Activated T-cell treated with anti-CD3 and anti-CD28 coated beads, Interleukin-2, amount 50 U/mL, for 24 hours (primary cell): ENCODE data around the gene JPH4.
"Not testable (repeated sequence)": the region's sequence is repeated elsewhere in the genome, so short reads cannot be mapped to it uniquely, and the experiment has no call there.

Experiments used
- DNase-seq: peaks from one replicate; pipeline ENCODE4 v3.0.0-alpha.2; 2020
- H3K27ac Mint-ChIP-seq: 2 replicates; pipeline ENCODE4 v1.8.0; 2020; ENCODE audit warnings: mild to moderate bottlenecking, mixed read lengths
- H3K27me3 Mint-ChIP-seq: 2 replicates; pipeline ENCODE4 v1.8.0; 2020; ENCODE audit warnings: mixed read lengths
- H3K36me3 Mint-ChIP-seq: 2 replicates; pipeline ENCODE4 v1.8.0; 2020; ENCODE audit warnings: low read depth, mixed read lengths
- H3K4me1 Mint-ChIP-seq: 2 replicates; pipeline ENCODE4 v1.8.0; 2020; ENCODE audit warnings: low read depth, mixed read lengths
- H3K4me3 Mint-ChIP-seq: 2 replicates; pipeline ENCODE4 v1.8.0; 2020; ENCODE audit warnings: mild to moderate bottlenecking, moderate library complexity, mixed read lengths
- H3K9me3 Mint-ChIP-seq: 2 replicates; pipeline ENCODE4 v1.8.0; 2020; ENCODE audit warnings: mixed read lengths

The JPH4 gene

DNA sequence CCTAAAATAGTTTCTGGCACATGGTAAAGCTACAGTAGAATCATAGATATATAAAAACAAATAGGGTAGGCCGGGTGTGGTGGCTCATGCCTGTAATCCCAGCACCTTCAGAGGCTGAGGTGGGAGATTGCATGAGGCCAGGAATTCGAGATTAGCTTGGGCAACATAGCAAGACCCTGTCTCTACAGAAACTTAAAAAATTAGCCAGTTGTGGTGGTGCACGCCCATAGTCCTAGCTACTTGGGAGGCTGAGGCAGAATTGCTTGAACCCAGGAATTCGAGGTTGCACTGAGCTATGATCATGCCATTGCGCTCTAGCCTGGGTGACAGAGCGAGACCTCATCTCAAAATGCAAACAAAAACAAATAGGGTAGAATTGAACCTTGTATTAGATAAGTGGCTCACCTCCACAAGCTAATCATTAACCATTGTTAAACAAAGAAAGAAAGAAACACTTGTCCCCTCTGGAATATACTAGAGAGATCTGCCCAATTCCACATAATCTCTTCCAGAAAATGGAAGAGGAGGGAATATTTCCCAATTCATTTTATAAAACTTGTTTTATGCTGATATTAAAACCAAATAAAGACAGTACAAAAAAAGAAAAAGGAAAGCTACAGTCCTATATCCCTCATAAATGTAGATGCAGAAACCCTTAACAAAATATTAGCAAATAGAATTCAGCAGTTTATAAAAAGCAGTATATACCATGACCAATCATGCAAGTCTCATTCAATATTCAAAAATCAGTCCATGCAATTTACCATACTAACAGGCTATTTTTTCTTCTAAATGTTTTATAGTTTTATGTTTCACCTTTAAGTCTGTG is 34.9 kb upstream of the JPH4 start:
- peaks cover 30% of the 10 kb centered on the region for H3K4me1 Mint-ChIP-seq
- DNase-seq, result no peak
- peaks cover 3% of the 10 kb centered on the region for H3K36me3 Mint-ChIP-seq
- H3K9me3 Mint-ChIP-seq, result peaks cover 7% of the 10 kb centered on the region
- no peak overlapping the region for H3K27ac Mint-ChIP-seq
- no peak overlapping the region for H3K4me3 Mint-ChIP-seq
- no peaks in the 10 kb centered on the region for H3K27me3 Mint-ChIP-seq

DNA sequence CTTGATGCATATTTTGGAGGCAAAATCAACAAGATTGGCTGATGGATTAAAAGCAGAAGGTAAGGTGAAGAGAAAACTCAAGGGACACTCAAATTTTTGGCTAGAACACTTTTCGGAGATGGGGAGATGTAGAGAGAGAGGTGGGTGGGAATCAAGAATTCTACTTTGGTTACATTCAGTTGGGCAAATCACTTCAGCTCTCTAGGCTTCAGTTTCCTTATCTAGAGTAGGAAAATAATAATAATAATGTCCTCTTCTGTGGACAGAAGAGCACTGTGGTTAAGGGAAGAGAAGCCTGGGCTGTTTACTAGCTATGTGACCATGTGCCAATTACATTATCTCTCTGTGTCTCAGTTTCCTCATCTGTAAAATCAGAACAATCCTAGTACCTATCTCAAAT is 34.2 kb upstream of the JPH4 start:
- peaks cover 7% of the 10 kb centered on the region for H3K9me3 Mint-ChIP-seq
- peaks cover 31% of the 10 kb centered on the region for H3K4me1 Mint-ChIP-seq
- H3K27ac Mint-ChIP-seq, result no peak overlapping the region
- DNase-seq, result no peak
- H3K36me3 Mint-ChIP-seq, result peaks cover 3% of the 10 kb centered on the region
- no peak overlapping the region for H3K4me3 Mint-ChIP-seq
- H3K27me3 Mint-ChIP-seq, result no peaks in the 10 kb centered on the region

GRCh38 chr14:23612354-23612732 is 33.8 kb upstream of the JPH4 start:
- peaks cover 33% of the 10 kb centered on the region for H3K4me1 Mint-ChIP-seq
- H3K27me3 Mint-ChIP-seq, result no peaks in the 10 kb centered on the region
- H3K4me3 Mint-ChIP-seq, result no peak overlapping the region
- peaks cover 7% of the 10 kb centered on the region for H3K9me3 Mint-ChIP-seq
- H3K27ac Mint-ChIP-seq, result no peak overlapping the region
- DNase-seq, result no peak
- H3K36me3 Mint-ChIP-seq, result peaks cover 3% of the 10 kb centered on the region

GRCh38 chr14:23610815-23611289 is 32.3 kb upstream of the JPH4 start:
- peaks cover 7% of the 10 kb centered on the region for H3K9me3 Mint-ChIP-seq
- H3K4me1 Mint-ChIP-seq, result peaks cover 47% of the 10 kb centered on the region
- peaks cover 3% of the 10 kb centered on the region for H3K36me3 Mint-ChIP-seq
- H3K4me3 Mint-ChIP-seq, result no peak overlapping the region
- peak overlapping the region; percentile 90 for H3K27ac Mint-ChIP-seq
- no peak for DNase-seq
- no peaks in the 10 kb centered on the region for H3K27me3 Mint-ChIP-seq

GRCh38 chr14:23610090-23610814 is 31.7 kb upstream of the JPH4 start:
- peaks cover 7% of the 10 kb centered on the region for H3K9me3 Mint-ChIP-seq
- no peak overlapping the region for H3K4me3 Mint-ChIP-seq
- H3K4me1 Mint-ChIP-seq, result peaks cover 53% of the 10 kb centered on the region
- no peaks in the 10 kb centered on the region for H3K27me3 Mint-ChIP-seq
- peaks cover 3% of the 10 kb centered on the region for H3K36me3 Mint-ChIP-seq
- H3K27ac Mint-ChIP-seq, result peak overlapping the region; percentile 90
- no peak for DNase-seq

GRCh38 chr14:23609411-23610089 is 31.0 kb upstream of the JPH4 start:
- H3K4me1 Mint-ChIP-seq, result peaks cover 55% of the 10 kb centered on the region
- H3K4me3 Mint-ChIP-seq, DNase-seq, H3K27me3 Mint-ChIP-seq, H3K9me3 Mint-ChIP-seq, H3K36me3 Mint-ChIP-seq: not testable (repeated sequence)
- H3K27ac Mint-ChIP-seq, result peak overlapping the region; percentile 90

DNA sequence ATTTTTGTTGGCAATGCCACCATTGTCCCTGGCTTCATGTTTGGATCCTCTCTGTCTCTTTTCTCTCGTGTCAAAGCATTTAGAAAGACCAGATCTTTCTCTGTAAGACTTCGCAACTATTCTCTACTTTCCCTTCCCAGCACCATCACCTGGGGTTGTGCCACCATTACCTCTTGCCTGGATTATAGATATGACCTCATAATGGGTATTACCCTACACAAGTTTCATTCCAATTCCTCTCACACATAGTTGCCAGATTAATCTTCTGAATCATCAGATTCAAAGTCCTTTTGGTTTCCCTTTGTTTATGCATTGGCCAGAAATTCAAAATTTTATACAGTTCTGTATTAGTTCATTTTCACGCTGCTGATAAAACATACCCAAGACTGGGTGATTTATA is 30.4 kb upstream of the JPH4 start:
- H3K36me3 Mint-ChIP-seq, result peaks cover 3% of the 10 kb centered on the region

DNA sequence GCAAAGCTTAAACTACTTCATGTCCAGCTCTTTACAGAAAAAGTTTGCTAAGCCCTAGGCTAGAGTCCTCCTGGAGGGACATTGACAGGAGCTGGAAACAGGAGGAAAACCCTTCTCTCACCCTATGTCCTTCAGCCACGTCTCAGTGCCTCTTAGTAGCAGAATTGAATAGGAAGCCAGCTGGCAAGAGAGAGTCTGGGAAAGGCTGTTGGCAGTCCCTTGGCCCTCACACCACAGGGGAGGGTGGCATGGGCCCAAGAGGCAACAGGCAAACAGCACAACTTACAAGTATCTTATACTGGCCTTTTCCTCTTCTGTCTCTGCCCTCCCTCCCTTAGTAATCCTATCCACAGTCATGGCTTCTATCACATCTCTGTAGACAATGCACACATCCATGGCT is 29.9 kb upstream of the JPH4 start:
- DNase-seq, result no peak
- Mint-ChIP-seq H3K4me1 (peaks cover 55% of the 10 kb centered on the region), H3K9me3 (peaks cover 7% of the 10 kb centered on the region), H3K4me3 (no peak overlapping the region), H3K27me3 (no peaks in the 10 kb centered on the region), H3K27ac (peak overlapping the region; percentile 90), H3K36me3 (peaks cover 3% of the 10 kb centered on the region)

More for the DNA sequence above, 30.4 kb upstream of the JPH4 start:
- H3K4me1 Mint-ChIP-seq, result peaks cover 55% of the 10 kb centered on the region
- H3K27me3 Mint-ChIP-seq, result no peaks in the 10 kb centered on the region
- H3K27ac Mint-ChIP-seq, result peak overlapping the region; percentile 90
- H3K4me3 Mint-ChIP-seq, result no peak overlapping the region
- peaks cover 7% of the 10 kb centered on the region for H3K9me3 Mint-ChIP-seq
- no peak for DNase-seq

- peaks cover 7% of the 10 kb centered on the region for H3K9me3 Mint-ChIP-seq
- H3K27ac Mint-ChIP-seq, result peak overlapping the region; percentile 91
- DNase-seq, result peak; percentile 42
- H3K36me3 Mint-ChIP-seq, result peaks cover 3% of the 10 kb centered on the region
- H3K4me1 Mint-ChIP-seq, result peaks cover 51% of the 10 kb centered on the region
- H3K4me3 Mint-ChIP-seq, result peak overlapping the region; percentile 7
- H3K27me3 Mint-ChIP-seq, result no peaks in the 10 kb centered on the region
Observed at GRCh38 chr14:23605931-23606585, 27.5 kb upstream of the JPH4 start.

GRCh38 chr14:23604675-23605170 is 26.1 kb upstream of the JPH4 start:
- Mint-ChIP-seq H3K27me3 (no peaks in the 10 kb centered on the region), H3K36me3 (peaks cover 1% of the 10 kb centered on the region), H3K4me1 (peaks cover 38% of the 10 kb centered on the region), H3K4me3 (no peak overlapping the region), H3K9me3 (peaks cover 7% of the 10 kb centered on the region), H3K27ac (no peak overlapping the region)
- DNase-seq, result no peak

- DNase-seq, result no peak
- Mint-ChIP-seq H3K9me3 (peaks cover 11% of the 10 kb centered on the region), H3K27ac (no peak overlapping the region), H3K4me1 (peaks cover 32% of the 10 kb centered on the region), H3K36me3 (no peaks in the 10 kb centered on the region), H3K27me3 (no peaks in the 10 kb centered on the region), H3K4me3 (no peak overlapping the region)
Observed at GRCh38 chr14:23604148-23604547, 25.6 kb upstream of the JPH4 start.

DNA sequence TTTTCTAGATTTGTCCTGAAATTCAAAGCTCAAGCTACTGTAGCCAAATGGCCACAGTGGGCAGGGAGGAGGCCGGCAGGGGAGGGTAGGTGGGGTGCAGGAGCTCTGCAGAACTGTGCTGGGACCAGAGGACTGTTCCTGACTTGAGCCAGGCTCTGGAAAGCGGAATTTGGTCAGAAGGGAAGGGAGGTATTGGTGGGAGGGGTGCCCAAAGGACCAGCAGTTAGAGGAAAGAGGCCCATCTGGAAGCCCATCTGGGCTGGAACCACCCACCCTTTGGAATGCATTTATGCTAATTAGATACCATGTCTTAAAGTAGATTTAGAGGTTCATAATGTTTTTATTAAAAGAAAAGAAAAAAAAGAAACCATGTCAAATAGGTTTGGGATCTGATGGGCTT is 24.5 kb upstream of the JPH4 start:
- H3K27ac Mint-ChIP-seq, result no peak overlapping the region
- H3K27me3 Mint-ChIP-seq, result no peaks in the 10 kb centered on the region
- DNase-seq, result no peak
- no peak overlapping the region for H3K4me3 Mint-ChIP-seq
- H3K9me3 Mint-ChIP-seq, result peaks cover 7% of the 10 kb centered on the region
- H3K4me1 Mint-ChIP-seq, result peaks cover 24% of the 10 kb centered on the region
- H3K36me3 Mint-ChIP-seq, result no peaks in the 10 kb centered on the region

GRCh38 chr14:23602181-23603095 is 23.8 kb upstream of the JPH4 start:
- H3K4me1 Mint-ChIP-seq, result peaks cover 22% of the 10 kb centered on the region
- no peaks in the 10 kb centered on the region for H3K36me3 Mint-ChIP-seq
- no peaks in the 10 kb centered on the region for H3K27me3 Mint-ChIP-seq
- H3K4me3 Mint-ChIP-seq, result no peak overlapping the region
- H3K9me3 Mint-ChIP-seq, result peaks cover 7% of the 10 kb centered on the region
- no peak for DNase-seq
- no peak overlapping the region for H3K27ac Mint-ChIP-seq
